Measurements from ENCODE around the gene GDAP2.

GDAP2 gene

DNA sequence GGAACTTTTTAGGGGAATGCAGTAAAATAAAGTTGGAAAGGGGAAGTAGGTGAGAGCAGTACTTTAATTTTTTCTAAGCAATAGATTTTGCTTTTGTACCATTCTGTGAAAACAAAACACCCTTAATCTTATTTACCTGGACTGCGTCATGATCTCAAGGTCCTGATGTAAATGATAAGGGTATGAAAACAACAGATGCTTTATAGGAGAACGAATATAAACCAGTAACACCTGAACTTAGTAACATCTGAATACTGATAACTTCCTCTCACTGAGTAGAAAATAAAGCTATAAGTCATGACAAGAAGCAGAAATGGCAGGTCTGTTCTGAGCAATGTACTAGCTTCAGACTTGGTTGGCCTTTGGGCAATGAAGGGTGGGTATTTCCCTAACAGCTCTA lies 77.7 kb downstream of the GDAP2 start:
- TF ChIP-seq, protein P1, sequence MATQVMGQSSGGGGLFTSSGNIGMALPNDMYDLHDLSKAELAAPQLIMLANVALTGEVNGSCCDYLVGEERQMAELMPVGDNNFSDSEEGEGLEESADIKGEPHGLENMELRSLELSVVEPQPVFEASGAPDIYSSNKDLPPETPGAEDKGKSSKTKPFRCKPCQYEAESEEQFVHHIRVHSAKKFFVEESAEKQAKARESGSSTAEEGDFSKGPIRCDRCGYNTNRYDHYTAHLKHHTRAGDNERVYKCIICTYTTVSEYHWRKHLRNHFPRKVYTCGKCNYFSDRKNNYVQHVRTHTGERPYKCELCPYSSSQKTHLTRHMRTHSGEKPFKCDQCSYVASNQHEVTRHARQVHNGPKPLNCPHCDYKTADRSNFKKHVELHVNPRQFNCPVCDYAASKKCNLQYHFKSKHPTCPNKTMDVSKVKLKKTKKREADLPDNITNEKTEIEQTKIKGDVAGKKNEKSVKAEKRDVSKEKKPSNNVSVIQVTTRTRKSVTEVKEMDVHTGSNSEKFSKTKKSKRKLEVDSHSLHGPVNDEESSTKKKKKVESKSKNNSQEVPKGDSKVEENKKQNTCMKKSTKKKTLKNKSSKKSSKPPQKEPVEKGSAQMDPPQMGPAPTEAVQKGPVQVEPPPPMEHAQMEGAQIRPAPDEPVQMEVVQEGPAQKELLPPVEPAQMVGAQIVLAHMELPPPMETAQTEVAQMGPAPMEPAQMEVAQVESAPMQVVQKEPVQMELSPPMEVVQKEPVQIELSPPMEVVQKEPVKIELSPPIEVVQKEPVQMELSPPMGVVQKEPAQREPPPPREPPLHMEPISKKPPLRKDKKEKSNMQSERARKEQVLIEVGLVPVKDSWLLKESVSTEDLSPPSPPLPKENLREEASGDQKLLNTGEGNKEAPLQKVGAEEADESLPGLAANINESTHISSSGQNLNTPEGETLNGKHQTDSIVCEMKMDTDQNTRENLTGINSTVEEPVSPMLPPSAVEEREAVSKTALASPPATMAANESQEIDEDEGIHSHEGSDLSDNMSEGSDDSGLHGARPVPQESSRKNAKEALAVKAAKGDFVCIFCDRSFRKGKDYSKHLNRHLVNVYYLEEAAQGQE (IDR thresholded peaks at IDR 0.05; ENCODE audit: insufficient read depth in 1 of 2, low read depth in 2 of 2, low read length in 2 of 2) = no peak
- TF ChIP-seq SIN3A (IDR thresholded peaks at IDR 0.05; ENCODE audit: borderline replicate concordance, insufficient read depth, low read length) = no peak

DNA sequence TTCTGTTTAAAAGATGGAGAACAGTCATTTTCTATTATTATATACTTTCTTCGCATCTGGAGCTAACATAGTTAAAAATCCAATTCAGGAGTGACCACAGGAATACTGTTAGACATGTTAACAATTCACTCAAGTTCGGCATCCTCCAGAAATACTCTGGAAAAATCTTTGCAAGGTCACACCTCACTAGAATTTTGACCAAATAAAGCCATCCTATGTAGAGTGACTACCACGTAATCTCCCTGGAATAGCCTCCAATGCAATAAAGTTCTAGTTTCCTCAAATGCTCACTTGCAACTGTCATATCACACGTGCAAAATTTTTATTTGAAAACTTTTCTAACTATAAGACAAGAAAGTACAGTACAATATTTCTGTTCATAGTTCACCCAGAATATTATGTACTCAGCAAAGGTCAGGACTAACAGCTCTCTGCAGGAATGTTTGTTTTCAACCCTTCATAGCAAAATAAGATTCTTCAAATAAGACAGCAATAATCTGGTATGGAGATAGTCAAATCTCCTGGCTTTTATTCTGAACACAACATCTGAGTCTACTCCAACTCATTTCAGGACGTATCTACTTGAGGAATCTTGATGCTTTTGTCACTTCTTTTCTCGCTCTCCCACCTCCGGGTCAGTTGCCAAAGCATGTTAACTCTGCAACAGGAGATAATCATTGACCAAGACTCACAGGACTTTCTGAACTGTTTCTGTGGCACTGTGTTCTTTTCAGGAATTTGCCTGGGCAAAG lies 82.6 kb downstream of the GDAP2 start:
- TF ChIP-seq, protein P1 (IDR thresholded peaks at IDR 0.05; ENCODE audit: insufficient read depth in 1 of 2, low read depth in 2 of 2, low read length in 2 of 2) = no peak
- TF ChIP-seq POLR2AphosphoS5 (IDR thresholded peaks at IDR 0.05; ENCODE audit: low read depth, low read length) (no peak), TAF1 (IDR thresholded peaks at IDR 0.05; ENCODE audit: borderline replicate concordance, insufficient read depth, low read length) (no peak), FOXP2 (optimal IDR thresholded peaks at IDR 0.05; ENCODE audit: borderline replicate concordance, extremely low read depth, extremely low read length, insufficient read depth) (no peak), SIN3A (IDR thresholded peaks at IDR 0.05; ENCODE audit: borderline replicate concordance, insufficient read depth, low read length) (no peak)

DNA sequence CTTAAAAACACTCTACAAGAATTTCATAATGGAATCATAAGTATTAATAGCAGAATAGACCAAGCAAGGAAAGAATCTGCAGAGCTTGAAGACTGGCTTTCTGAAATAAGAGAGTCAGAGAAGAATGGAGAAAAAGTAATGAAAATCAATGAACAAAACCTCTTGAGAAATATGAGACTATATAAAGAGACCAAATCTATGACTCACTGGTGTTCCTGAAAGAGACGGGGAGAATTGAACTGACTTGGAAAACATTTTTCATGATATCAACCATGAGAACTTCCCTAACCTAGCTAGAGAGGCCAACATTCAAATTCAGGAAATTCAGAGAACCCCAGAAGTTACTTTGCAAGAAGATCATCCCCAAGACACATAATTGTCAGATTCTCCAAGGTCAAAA lies 85.6 kb downstream of the GDAP2 start:
- TF ChIP-seq, protein P1 (IDR thresholded peaks at IDR 0.05; ENCODE audit: insufficient read depth in 1 of 2, low read depth in 2 of 2, low read length in 2 of 2) = no peak
- TF ChIP-seq POLR2AphosphoS5 (IDR thresholded peaks at IDR 0.05; ENCODE audit: low read depth, low read length) = no peak
- no peak for TF ChIP-seq TAF1 (IDR thresholded peaks at IDR 0.05; ENCODE audit: borderline replicate concordance, insufficient read depth, low read length)
- TF ChIP-seq FOXP2 (optimal IDR thresholded peaks at IDR 0.05; ENCODE audit: borderline replicate concordance, extremely low read depth, extremely low read length, insufficient read depth) = no peak
- no peak for TF ChIP-seq SIN3A (IDR thresholded peaks at IDR 0.05; ENCODE audit: borderline replicate concordance, insufficient read depth, low read length)

DNA sequence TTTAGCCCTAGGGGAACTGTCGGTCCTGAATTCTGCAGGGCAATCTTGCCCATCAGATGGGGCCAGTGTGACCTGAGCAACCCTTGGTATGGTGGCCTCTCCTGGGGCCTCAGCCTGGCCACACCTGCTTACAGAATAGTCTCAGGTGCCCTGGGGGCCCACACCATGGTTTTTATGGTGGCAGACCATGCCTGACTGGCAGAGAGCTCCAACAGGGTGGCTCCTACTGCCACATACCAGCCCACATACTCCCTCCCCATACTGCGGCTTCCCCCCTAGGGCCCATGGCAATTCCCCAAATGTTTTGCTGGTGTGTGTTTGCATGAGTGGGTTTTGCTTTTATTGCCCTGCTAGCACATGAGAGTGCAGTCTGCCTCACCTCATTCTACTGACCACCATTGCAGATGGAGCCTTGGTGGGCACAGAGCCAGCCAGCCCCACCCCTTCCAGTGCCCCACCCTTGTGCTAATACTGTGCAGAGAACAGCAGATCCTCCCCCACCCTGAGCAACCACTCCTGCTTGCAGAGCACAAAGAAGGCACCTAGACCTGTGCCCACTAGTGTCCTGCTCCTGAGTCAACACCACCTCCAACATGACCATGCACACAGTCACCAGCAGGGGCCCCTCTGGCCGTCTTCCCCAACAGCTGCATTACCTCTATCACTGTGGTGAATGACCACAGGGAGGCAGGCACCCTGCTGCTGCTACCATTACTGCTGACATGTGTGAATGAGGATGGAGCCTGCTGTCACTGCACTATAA lies 86.8 kb downstream of the GDAP2 start:
- TF ChIP-seq FOXP2 (optimal IDR thresholded peaks at IDR 0.05; ENCODE audit: borderline replicate concordance, extremely low read depth, extremely low read length, insufficient read depth) (no peak), SIN3A (IDR thresholded peaks at IDR 0.05; ENCODE audit: borderline replicate concordance, insufficient read depth, low read length) (no peak), TAF1 (IDR thresholded peaks at IDR 0.05; ENCODE audit: borderline replicate concordance, insufficient read depth, low read length) (no peak)

DNA sequence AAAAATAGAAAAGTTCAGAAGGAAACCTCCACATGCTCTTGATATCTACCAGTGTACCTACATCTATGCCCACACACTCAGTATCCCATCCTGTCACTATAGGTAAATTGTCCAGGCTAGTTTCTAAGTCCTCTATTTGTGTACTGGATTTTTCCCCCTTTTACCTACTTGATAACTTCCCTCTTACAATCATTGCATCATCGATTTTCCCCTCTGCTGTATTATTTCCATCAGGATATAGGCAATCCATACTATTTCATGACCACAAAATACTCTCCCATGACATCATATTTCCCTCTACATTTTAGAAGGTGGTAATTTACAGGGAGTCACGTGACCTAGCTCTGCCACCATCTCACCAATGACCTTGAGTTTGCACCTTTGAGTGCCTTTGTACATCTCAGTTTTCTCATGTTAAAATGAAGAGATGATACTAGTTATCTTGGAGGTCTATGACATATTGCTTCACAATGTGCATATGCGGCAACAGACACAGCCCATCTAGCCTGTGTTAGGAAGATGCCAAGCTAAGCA lies 88.2 kb downstream of the GDAP2 start:
- TF ChIP-seq SIN3A (IDR thresholded peaks at IDR 0.05; ENCODE audit: borderline replicate concordance, insufficient read depth, low read length) = no peak
- TF ChIP-seq FOXP2 (optimal IDR thresholded peaks at IDR 0.05; ENCODE audit: borderline replicate concordance, extremely low read depth, extremely low read length, insufficient read depth) = no peak
- TF ChIP-seq, protein P1 (IDR thresholded peaks at IDR 0.05; ENCODE audit: insufficient read depth in 1 of 2, low read depth in 2 of 2, low read length in 2 of 2) = no peak
- no peak for TF ChIP-seq TAF1 (IDR thresholded peaks at IDR 0.05; ENCODE audit: borderline replicate concordance, insufficient read depth, low read length)
- no peak for TF ChIP-seq POLR2AphosphoS5 (IDR thresholded peaks at IDR 0.05; ENCODE audit: low read depth, low read length)

All from PFSK-1 (cell line).